HUES48 (cell line): Measurements from ENCODE around the gene PARK7.
"Not testable (repeated sequence)": the region's sequence is repeated elsewhere in the genome, so short reads cannot be mapped to it uniquely, and the experiment has no call there.

Experiments
- H3K27ac ChIP-seq: one replicate; pipeline ENCODE4 v1.7.0; 2013; ENCODE audit warnings: low read depth, low read length, inconsistent platforms
- H3K27me3 ChIP-seq: 2 replicates; pipeline ENCODE4 v1.6.1; 2013; ENCODE audit warnings: mild to moderate bottlenecking, low read length; ENCODE audit not compliant: control insufficient read depth, insufficient read depth
- H3K36me3 ChIP-seq: 2 replicates; pipeline ENCODE4 v1.6.1; 2013; ENCODE audit warnings: low read length; ENCODE audit not compliant: control insufficient read depth, insufficient read depth
- H3K4me1 ChIP-seq: 2 replicates; pipeline ENCODE4 v1.6.1; 2013; ENCODE audit warnings: mild to moderate bottlenecking, low read length; ENCODE audit not compliant: control insufficient read depth, insufficient read depth
- H3K4me3 ChIP-seq: 2 replicates; pipeline ENCODE4 v1.5.1; 2013; ENCODE audit warnings: mild to moderate bottlenecking, low read depth, low read length
- H3K9ac ChIP-seq: 2 replicates; pipeline ENCODE4 v1.6.1; 2013; ENCODE audit warnings: mild to moderate bottlenecking, low read depth, low read length, moderate library complexity
- H3K9me3 ChIP-seq: 2 replicates; pipeline ENCODE4 v1.6.1; 2013; ENCODE audit warnings: low read length; ENCODE audit not compliant: control insufficient read depth, insufficient read depth

PARK7 gene

GRCh38 chr1:7948960-7949359 lies 12.6 kb upstream of the PARK7 start:
- no peaks in the 10 kb centered on the region for H3K27me3 ChIP-seq
- no peaks in the 10 kb centered on the region for H3K4me1 ChIP-seq
- H3K27ac ChIP-seq = no peak overlapping the region
- H3K9ac ChIP-seq = no peak overlapping the region
- no peaks in the 10 kb centered on the region for H3K9me3 ChIP-seq
- no peak overlapping the region for H3K4me3 ChIP-seq
- H3K36me3 ChIP-seq = no peaks in the 10 kb centered on the region

DNA sequence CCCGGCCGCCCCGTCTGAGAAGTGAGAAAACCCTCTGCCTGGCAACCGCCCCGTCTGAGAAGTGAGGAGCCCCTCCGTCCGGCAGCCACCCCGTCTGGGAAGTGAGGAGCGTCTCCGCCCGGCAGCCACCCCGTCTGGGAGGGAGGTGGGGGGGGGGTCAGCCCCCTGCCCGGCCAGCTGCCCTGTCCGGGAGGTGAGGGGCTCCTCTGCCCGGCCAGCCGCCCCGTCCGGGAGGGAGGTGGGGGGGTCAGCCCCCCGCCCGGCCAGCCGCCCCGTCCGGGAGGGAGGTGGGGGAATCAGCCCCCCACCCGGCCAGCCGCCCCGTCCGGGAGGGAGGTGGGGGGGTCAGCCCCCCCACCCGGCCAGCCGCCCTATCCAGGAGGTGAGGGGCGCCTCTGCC lies 8.7 kb upstream of the PARK7 start:
- not testable (repeated sequence) for H3K4me3 ChIP-seq, H3K9me3 ChIP-seq, H3K27ac ChIP-seq, H3K9ac ChIP-seq, H3K36me3 ChIP-seq, H3K4me1 ChIP-seq, H3K27me3 ChIP-seq

- H3K27ac ChIP-seq = peak overlapping the region; percentile 35
- peak overlapping the region; percentile 55 for H3K4me3 ChIP-seq
- no peaks in the 10 kb centered on the region for H3K36me3 ChIP-seq
- no peaks in the 10 kb centered on the region for H3K9me3 ChIP-seq
- no peaks in the 10 kb centered on the region for H3K27me3 ChIP-seq
- no peaks in the 10 kb centered on the region for H3K4me1 ChIP-seq
- H3K9ac ChIP-seq = no peak overlapping the region
Measured at GRCh38 chr1:7953850-7954609, 7.5 kb upstream of the PARK7 start.

GRCh38 chr1:7954683-7955082 lies 6.8 kb upstream of the PARK7 start:
- H3K9me3 ChIP-seq = no peaks in the 10 kb centered on the region
- peak overlapping the region; percentile 55 for H3K4me3 ChIP-seq
- no peak overlapping the region for H3K27ac ChIP-seq
- H3K27me3 ChIP-seq = no peaks in the 10 kb centered on the region
- H3K4me1 ChIP-seq = no peaks in the 10 kb centered on the region
- no peak overlapping the region for H3K9ac ChIP-seq
- H3K36me3 ChIP-seq = no peaks in the 10 kb centered on the region

DNA sequence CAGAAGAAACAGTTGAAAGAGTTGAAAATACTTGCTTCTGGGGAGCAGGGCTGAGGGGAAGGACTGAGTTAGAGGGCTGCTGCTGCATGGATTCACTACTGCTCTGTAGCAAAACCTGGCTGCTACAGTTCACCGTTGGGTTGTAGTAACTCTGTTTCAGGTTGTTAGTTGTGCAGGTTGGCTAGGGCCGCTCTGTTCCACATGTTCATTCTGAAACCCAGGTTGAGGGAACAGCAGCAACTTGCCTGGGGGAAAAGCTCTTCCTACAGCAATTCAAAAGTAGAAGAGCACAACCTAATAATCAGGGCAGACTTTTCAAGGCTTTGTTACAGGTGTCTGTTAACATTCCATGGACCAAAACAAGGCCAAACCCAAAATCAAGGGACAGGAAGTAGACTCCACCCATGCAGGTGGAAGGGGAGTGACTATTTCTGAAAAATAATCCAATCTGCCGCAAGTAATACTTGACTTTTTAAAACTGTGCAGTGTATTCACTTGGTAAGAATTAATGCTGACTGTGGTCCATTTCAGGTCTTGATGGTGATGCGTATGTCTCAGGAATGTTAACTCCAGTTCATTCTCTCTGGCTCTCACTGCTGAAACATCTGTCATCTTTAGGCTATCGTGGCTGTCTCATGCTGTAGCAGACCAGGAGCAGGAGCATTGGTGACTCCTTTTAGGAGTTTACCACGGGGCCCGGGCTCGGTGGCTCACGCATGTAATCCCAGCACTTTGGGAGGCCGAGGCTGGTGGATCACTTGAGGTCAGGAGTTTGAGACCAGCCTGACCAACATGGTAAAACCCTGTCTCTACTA lies 5.1 kb upstream of the PARK7 start:
- Histone ChIP-seq H3K27ac (no peak overlapping the region), H3K9ac (no peak overlapping the region), H3K4me1 (no peaks in the 10 kb centered on the region), H3K36me3 (no peaks in the 10 kb centered on the region), H3K4me3 (no peak overlapping the region), H3K27me3 (no peaks in the 10 kb centered on the region), H3K9me3 (no peaks in the 10 kb centered on the region)

DNA sequence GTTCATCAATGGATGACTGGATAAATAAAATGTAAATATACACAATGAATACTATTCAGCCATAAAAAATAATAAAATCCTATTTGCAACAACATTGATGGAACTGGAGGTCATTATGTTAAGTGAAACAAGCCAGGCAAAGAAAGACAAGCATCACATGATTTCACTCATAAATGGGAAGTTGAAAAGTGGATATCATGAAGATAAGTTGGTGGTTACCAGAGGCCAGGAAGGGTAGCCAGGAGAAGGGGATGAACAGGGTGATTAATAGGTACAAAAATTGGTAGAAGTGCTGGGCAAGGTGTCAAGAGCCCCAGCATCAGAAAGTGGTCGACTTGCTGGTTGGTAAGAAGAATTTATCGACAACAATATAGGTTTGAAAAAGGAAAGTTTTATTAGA lies 1.3 kb upstream of the PARK7 start:
- H3K9me3 ChIP-seq = no peaks in the 10 kb centered on the region
- H3K27ac ChIP-seq = no peak overlapping the region
- H3K36me3 ChIP-seq = peaks cover 24% of the 10 kb centered on the region
- no peaks in the 10 kb centered on the region for H3K27me3 ChIP-seq
- peaks cover 5% of the 10 kb centered on the region; the same call in 1 of the 2 replicates for H3K4me1 ChIP-seq
- peak overlapping the region; percentile 92; the same call in 1 of the 2 replicates for H3K4me3 ChIP-seq
- H3K9ac ChIP-seq = no peak overlapping the region

DNA sequence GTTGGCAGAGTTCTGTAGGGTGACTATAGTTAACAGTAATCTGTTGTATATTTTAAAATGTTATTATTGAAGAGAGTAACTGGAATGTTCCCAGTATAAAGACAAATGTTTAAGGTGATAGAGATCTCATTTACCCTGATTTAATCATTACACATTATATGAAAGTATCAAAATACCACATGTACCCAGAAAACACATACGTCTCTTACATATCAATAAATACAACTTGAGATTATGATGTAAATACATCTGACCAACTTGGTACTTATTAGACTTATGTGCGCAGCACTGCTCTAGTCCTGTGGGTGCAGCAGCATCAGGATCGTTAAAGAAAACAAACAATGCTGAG lies 670 bp upstream of the PARK7 start:
- Histone ChIP-seq H3K4me1 (peaks cover 5% of the 10 kb centered on the region; the same call in 1 of the 2 replicates), H3K9me3 (no peaks in the 10 kb centered on the region), H3K36me3 (peaks cover 31% of the 10 kb centered on the region), H3K4me3 (peak overlapping the region; percentile 92), H3K9ac (peak overlapping the region; percentile 58), H3K27ac (peak overlapping the region; percentile 84), H3K27me3 (no peaks in the 10 kb centered on the region)

DNA sequence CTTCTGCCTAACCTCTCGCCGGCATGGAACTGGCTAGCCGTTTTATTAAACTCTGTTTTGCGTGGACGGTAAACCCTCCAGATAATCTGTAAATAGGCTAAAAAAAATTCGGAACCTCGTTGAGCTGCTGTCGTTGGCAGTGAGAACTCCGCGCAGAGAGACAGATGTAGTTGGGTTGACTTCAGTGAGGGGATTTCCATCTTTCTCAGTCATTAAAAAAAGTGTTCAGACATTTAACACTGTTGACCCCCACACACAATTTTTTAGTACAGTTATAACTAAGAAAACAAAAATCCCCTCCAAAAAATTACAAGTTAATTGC lies 464 bp downstream of the PARK7 start:
- peak overlapping the region; percentile 84 for H3K27ac ChIP-seq
- peak overlapping the region; percentile 92 for H3K4me3 ChIP-seq
- no peaks in the 10 kb centered on the region for H3K9me3 ChIP-seq
- peaks cover 5% of the 10 kb centered on the region; the same call in 1 of the 2 replicates for H3K4me1 ChIP-seq
- no peaks in the 10 kb centered on the region for H3K27me3 ChIP-seq
- peak overlapping the region; percentile 77 for H3K9ac ChIP-seq
- peaks cover 42% of the 10 kb centered on the region for H3K36me3 ChIP-seq

GRCh38 chr1:7962636-7963377 lies 1.3 kb downstream of the PARK7 start:
- H3K36me3 ChIP-seq = peaks cover 50% of the 10 kb centered on the region
- peaks cover 5% of the 10 kb centered on the region; the same call in 1 of the 2 replicates for H3K4me1 ChIP-seq

GRCh38 chr1:7963378-7963730 lies 1.8 kb downstream of the PARK7 start:
- H3K27me3 ChIP-seq, H3K9me3 ChIP-seq, H3K27ac ChIP-seq, H3K4me3 ChIP-seq, H3K9ac ChIP-seq, H3K4me1 ChIP-seq: not testable (repeated sequence)
- peaks cover 53% of the 10 kb centered on the region for H3K36me3 ChIP-seq

More at GRCh38 chr1:7962636-7963377, 1.3 kb downstream of the PARK7 start:
- Histone ChIP-seq H3K27ac (no peak overlapping the region), H3K9me3 (no peaks in the 10 kb centered on the region), H3K27me3 (no peaks in the 10 kb centered on the region), H3K4me3 (peak overlapping the region; percentile 92), H3K9ac (no peak overlapping the region)

DNA sequence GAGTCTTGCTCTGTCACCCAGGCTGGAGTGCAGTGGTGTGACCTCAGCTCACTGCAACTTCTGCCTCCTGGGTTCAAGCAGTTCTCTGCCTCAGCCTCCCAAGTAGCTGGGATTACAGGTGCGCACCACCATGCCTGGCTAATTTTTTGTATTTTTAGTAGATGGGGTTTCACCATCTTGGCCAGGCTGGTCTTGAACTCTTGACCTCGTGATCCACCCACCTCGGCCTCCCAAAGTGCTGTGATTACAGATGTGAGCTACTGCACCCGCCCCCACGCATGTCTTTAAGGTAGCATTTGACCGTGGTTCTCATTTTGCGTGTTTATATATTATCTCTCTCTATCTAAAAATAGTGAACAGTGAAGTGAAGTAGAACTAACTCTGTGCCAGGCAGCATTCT lies 2.3 kb downstream of the PARK7 start:
- not testable (repeated sequence) for H3K27me3 ChIP-seq, H3K9ac ChIP-seq, H3K4me1 ChIP-seq, H3K27ac ChIP-seq, H3K9me3 ChIP-seq, H3K4me3 ChIP-seq
- H3K36me3 ChIP-seq = peaks cover 58% of the 10 kb centered on the region
